A549 (cell line): ENCODE data around the gene TTC32. TPM values are rescaled to one million over a fixed set of nuclear protein-coding genes. Genes with fewer than 3 reads are reported as not detected.
"Not testable (repeated sequence)": the region's sequence is repeated elsewhere in the genome, so short reads cannot be mapped to it uniquely, and the experiment has no call there.

Experiments used
- ATAC-seq, 2 experiments: fragments of 200-7000 bp in 1 of 2; fragments of >200 bp in 1 of 2; cut with Nextera tagmentation in 1 of 2; cut with Tn5 transposase in 1 of 2; 3 replicates each; pipeline versions ENCODE4 v1.8.0 to v1.9.1; 2018 to 2020; ENCODE audit warnings: mild to moderate bottlenecking in 1 of 2, moderate library complexity in 1 of 2
- CTCF ChIA-PET: fragments of 300-600 bp; sonication (Branson Sonifier 250); formaldehyde crosslinking; extraction: SDS; loops from one replicate; lab custom pipeline; 2021; ENCODE audit warnings: antibody characterized with exemption, inconsistent platforms; lab: Yijun Ruan, JAX
- POLR2A ChIA-PET: fragments of 350-600 bp; formaldehyde crosslinking; extraction: SDS; loops from one replicate; lab custom pipeline; 2021; ENCODE audit warnings: antibody characterized with exemption, inconsistent platforms; lab: Yijun Ruan, JAX
- DNase-seq, 2 experiments: peaks; one replicate each; pipeline versions ENCODE4 v3.0.0 to v3.0.0-alpha.2; 2011 to 2016; ENCODE audit warnings: low read depth in 1 of 2, low spot score in 1 of 2
- FAIRE-seq: peaks from 2 replicates; lab custom pipeline; 2011; peaks lifted over from hg19 to GRCh38; lab: Jason Lieb, UNC
- H3K27ac ChIP-seq, 2 experiments: fragments of >200 bp; sonication (Bioruptor Twin); formaldehyde crosslinking; 3 replicates each; pipeline ENCODE4 v1.5.1; 2016 to 2017
- H3K4me1 ChIP-seq: fragments of >200 bp; sonication (Bioruptor Twin); formaldehyde crosslinking; 3 replicates; pipeline ENCODE4 v1.6.1; 2016
- H3K4me2 ChIP-seq: fragments of >200 bp; sonication (Bioruptor Twin); formaldehyde crosslinking; 3 replicates; pipeline ENCODE4 v1.6.1; 2016
- H3K4me3 ChIP-seq: fragments of >200 bp; sonication (Bioruptor Twin); formaldehyde crosslinking; 3 replicates; pipeline ENCODE4 v1.5.1; 2016
- H3K9me3 ChIP-seq: fragments of >200 bp; sonication (Bioruptor Twin); formaldehyde crosslinking; 3 replicates; pipeline ENCODE4 v1.6.1; 2016
- E2F6 ChIP-seq: IDR thresholded peaks from 2 replicates; pipeline ENCODE4 v1.6.1; 2012; ENCODE audit warnings: low read depth, borderline replicate concordance
- ESRRA ChIP-seq: fragments of 150-350 bp; IDR thresholded peaks from 2 replicates; pipeline ENCODE4 v1.6.1; 2014; ENCODE audit warnings: mild to moderate bottlenecking, low read length, borderline replicate concordance
- GATA3 ChIP-seq: IDR thresholded peaks from 2 replicates; pipeline ENCODE4 v1.6.1; 2012; ENCODE audit warnings: borderline replicate concordance
- HEYL ChIP-seq: fragments of 250-450 bp; sonication (Bioruptor Pico); IDR thresholded peaks from 2 replicates; pipeline ENCODE4 v1.8.0; 2021; ENCODE audit warnings: mild to moderate bottlenecking, moderate library complexity
- JUN ChIP-seq, 2 experiments: fragments of >200 bp; sonication (Bioruptor Twin); formaldehyde crosslinking; IDR thresholded peaks; 2 replicates in 1 of 2; 3 replicates in 1 of 2; pipeline ENCODE4 v1.6.1; 2016 to 2017
- KDM5A ChIP-seq: fragments of 200-600 bp; sonication (generic); IDR thresholded peaks from 2 replicates; pipeline ENCODE4 v1.6.1; 2016; ENCODE audit warnings: antibody characterized with exemption, mild to moderate bottlenecking
- MAZ ChIP-seq: fragments of 150-350 bp; IDR thresholded peaks from 2 replicates; pipeline ENCODE4 v1.6.1; 2014; ENCODE audit warnings: antibody characterized with exemption, low read depth, low read length, borderline replicate concordance
- MYC ChIP-seq: IDR thresholded peaks from 2 replicates; pipeline ENCODE4 v1.6.1; 2012; ENCODE audit warnings: mild to moderate bottlenecking, inconsistent platforms, low read length, improper control_type of control experiment, borderline replicate concordance
- NFE2L2 ChIP-seq: fragments of 150-350 bp; conservative IDR thresholded peaks from 2 replicates; pipeline ENCODE4 v1.6.1; 2014; ENCODE audit warnings: low read length
- PHF8 ChIP-seq: fragments of 200-600 bp; sonication (generic); IDR thresholded peaks from 2 replicates; pipeline ENCODE4 v1.6.1; 2016; ENCODE audit warnings: low read depth, mild to moderate bottlenecking, antibody characterized with exemption, moderate library complexity, borderline replicate concordance
- POLR2AphosphoS2 ChIP-seq: conservative IDR thresholded peaks from 2 replicates; pipeline ENCODE4 v1.6.1; 2012; ENCODE audit warnings: low read length, improper control_type of control experiment, inconsistent platforms
- RAD21 ChIP-seq, 2 experiments: fragments of >200 bp in 1 of 2; sonication (Bioruptor Twin) in 1 of 2; formaldehyde crosslinking in 1 of 2; IDR thresholded peaks in 1 of 2; conservative IDR thresholded peaks in 1 of 2; 2 replicates in 1 of 2; 3 replicates in 1 of 2; pipeline ENCODE4 v1.6.1; 2012 to 2018; ENCODE audit warnings: inconsistent platforms in 1 of 2
- TP53 ChIP-seq: fragments of 250-450 bp; sonication (Bioruptor Pico); IDR thresholded peaks from 2 replicates; pipeline ENCODE4 v1.5.0; 2021; ENCODE audit warnings: mild to moderate bottlenecking, moderate library complexity
- ZFP36 ChIP-seq: fragments of 450-650 bp; IDR thresholded peaks from 2 replicates; pipeline ENCODE4 v1.6.1; 2014; ENCODE audit warnings: borderline replicate concordance; ENCODE audit not compliant: partially characterized antibody
- WGBS: methylation state at CpG from one replicate; pipeline ENCODE4 v1.1.6; 2017; ENCODE audit errors: missing lambda C conversion rate; 5-methylcytosine and 5-hydroxymethylcytosine counted together
- polyA plus RNA-seq, 4 experiments: library from polyadenylated mRNA; depleted of rRNA in 3 of 4; stranded (reverse); fragments of >200 nt; fragmentation: RNase III in 1 of 4; extraction: RNeasy Plus Mini Kit Qiagen cat#74134 plus additional on column Dnase treatment in 1 of 4; gene quantifications; 2 replicates in 3 of 4; 3 replicates in 1 of 4; pipeline ENCODE4 v1.2.3, GENCODE V29; 2011 to 2017
- TF ChIP-seq, protein P1 (sequence below): fragments of 250-450 bp; sonication (Bioruptor Pico); IDR thresholded peaks from 2 replicates; pipeline ENCODE4 v1.5.0; 2021; ENCODE audit warnings: mild to moderate bottlenecking, moderate library complexity, borderline replicate concordance

Gene TTC32
- polyA plus RNA-seq, 2 of the 4 experiments (the other 2 are of a cell fraction), result 22.4 to 37.1 TPM

DNA sequence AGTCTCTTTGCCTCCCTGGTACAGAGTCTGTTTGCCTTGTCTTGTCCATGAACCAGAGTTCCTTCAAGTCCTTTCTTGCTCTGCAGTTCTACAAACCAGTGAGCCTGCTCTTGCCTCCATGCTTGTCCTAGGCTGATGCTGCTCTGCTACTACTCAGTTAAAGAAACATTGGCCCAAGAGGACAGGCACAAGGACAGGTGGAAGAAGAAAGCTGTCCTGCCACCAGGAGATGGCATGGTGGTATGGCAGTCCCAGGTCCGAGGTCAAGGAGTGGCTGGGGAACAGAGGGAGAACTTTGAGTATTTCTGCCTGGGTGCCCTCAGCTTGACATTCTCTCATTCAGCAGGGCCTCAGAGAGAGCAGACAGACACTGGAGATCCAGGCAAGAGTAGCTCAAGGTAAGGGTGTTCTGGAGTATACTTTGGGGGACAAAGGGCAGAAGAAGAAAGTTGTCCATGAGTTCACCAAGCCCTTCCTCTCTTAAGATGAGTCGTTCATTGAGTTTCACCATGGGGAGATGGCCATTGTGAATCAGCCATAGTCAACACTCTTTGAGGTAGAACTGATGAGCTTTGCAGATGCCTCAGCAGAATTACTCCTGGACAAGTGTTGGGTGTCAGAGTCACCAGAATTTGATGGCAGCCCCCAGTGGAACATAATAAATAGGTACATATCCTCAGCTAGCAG is 20.4 kb downstream of the TTC32 start:
- Histone ChIP-seq H3K4me3 (no peak overlapping the region), H3K4me2 (no peak overlapping the region), H3K27ac (no peak overlapping the region), H3K9me3 (no peaks in the 10 kb centered on the region), H3K4me1 (no peaks in the 10 kb centered on the region)
- TF ChIP-seq TP53 (no peak), POLR2AphosphoS2 (no peak), RAD21 (conservative IDR thresholded peaks at IDR 0.05 in 1 of 2, IDR thresholded peaks at IDR 0.05 in 1 of 2) (no peak), ESRRA (no peak), HEYL (CRISPR knock-in tag) (no peak), E2F6 (no peak), MAZ (no peak)
- WGBS, result 3% methylated on average over 2 of the region's 2 CpGs
- FAIRE-seq, result no peak
- ATAC-seq, result no peak
- no peak for DNase-seq
- ChIA-PET POLR2A (no interaction called here), CTCF (interaction anchor here (1.2 to 2.0 kb wide), 2 partner anchors 9 to 18 kb away, joined by 3 to 7 read pairs; no protein-coding TSS in a partner anchor)

GRCh38 chr2:19880191-19880590 is 21.6 kb downstream of the TTC32 start:
- POLR2A ChIA-PET, ATAC-seq: not testable (repeated sequence)
- CTCF ChIA-PET, result interaction anchor here (0.6 to 2.0 kb wide), 2 partner anchors 17 to 520 kb away, joined by 3 to 7 read pairs; no protein-coding TSS in a partner anchor

GRCh38 chr2:19879120-19879519 is 22.7 kb downstream of the TTC32 start:
- Histone ChIP-seq H3K9me3 (no peaks in the 10 kb centered on the region), H3K4me2 (no peak overlapping the region), H3K4me1 (no peaks in the 10 kb centered on the region), H3K27ac (no peak overlapping the region), H3K4me3 (no peak overlapping the region)
- FAIRE-seq, result no peak
- no peak for ATAC-seq
- TF ChIP-seq ZFP36, result no peak
- TF ChIP-seq GATA3, result no peak
- no peak for TF ChIP-seq NFE2L2
- TF ChIP-seq JUN (IDR thresholded peaks at IDR 0.05), result no peak
- TF ChIP-seq, protein P1, sequence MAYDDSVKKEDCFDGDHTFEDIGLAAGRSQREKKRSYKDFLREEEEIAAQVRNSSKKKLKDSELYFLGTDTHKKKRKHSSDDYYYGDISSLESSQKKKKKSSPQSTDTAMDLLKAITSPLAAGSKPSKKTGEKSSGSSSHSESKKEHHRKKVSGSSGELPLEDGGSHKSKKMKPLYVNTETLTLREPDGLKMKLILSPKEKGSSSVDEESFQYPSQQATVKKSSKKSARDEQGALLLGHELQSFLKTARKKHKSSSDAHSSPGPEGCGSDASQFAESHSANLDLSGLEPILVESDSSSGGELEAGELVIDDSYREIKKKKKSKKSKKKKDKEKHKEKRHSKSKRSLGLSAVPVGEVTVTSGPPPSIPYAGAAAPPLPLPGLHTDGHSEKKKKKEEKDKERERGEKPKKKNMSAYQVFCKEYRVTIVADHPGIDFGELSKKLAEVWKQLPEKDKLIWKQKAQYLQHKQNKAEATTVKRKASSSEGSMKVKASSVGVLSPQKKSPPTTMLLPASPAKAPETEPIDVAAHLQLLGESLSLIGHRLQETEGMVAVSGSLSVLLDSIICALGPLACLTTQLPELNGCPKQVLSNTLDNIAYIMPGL, result no peak
- TF ChIP-seq KDM5A, result no peak
- TF ChIP-seq MYC, result no peak
- no peak for TF ChIP-seq POLR2AphosphoS2
- no peak for TF ChIP-seq PHF8
- TF ChIP-seq RAD21 (conservative IDR thresholded peaks at IDR 0.05 in 1 of 2, IDR thresholded peaks at IDR 0.05 in 1 of 2), result no peak
- no peak for TF ChIP-seq TP53
- TF ChIP-seq MAZ, result no peak
- 50% methylated on average over 3 of the region's 3 CpGs for WGBS
- no peak for DNase-seq
- POLR2A ChIA-PET, result no interaction called here
- CTCF ChIA-PET, result interaction anchor here (0.6 to 1.7 kb wide), 2 partner anchors 16 to 1132 kb away, joined by 3 to 7 read pairs; no protein-coding TSS in a partner anchor

More at GRCh38 chr2:19880191-19880590, 21.6 kb downstream of the TTC32 start:
- not testable (repeated sequence) for FAIRE-seq, H3K9me3 ChIP-seq, DNase-seq, H3K27ac ChIP-seq, H3K4me3 ChIP-seq, H3K4me2 ChIP-seq, H3K4me1 ChIP-seq
